Natural killer cell (primary cell): ENCODE results near the gene QRICH1. TPM values are rescaled to one million over a fixed set of nuclear protein-coding genes. Genes with fewer than 3 reads are reported as not detected.

Experiments used
- ATAC-seq, 3 donors: fragments of 150-1000 bp in 2 of 3; fragments of 200-7000 bp in 1 of 3; cut with Tn5 transposase; 1 replicate in 1 of 3; 2 replicates in 2 of 3; pipeline ENCODE4 v1.10.0; 2021; ENCODE audit warnings: mild to moderate bottlenecking in 2 of 3, moderate library complexity in 2 of 3
- DNase-seq, 2 donors: peaks; one replicate each; pipeline versions ENCODE4 v3.0.0 to v3.0.0-alpha.2; 2013 to 2021; ENCODE audit warnings: mixed read lengths in 1 of 2
- H3K27ac ChIP-seq: one replicate; pipeline ENCODE4 v1.5.1; 2013; ENCODE audit warnings: mild to moderate bottlenecking, low read length
- H3K27me3 ChIP-seq: one replicate; pipeline ENCODE4 v1.6.1; 2013; ENCODE audit warnings: low read length; ENCODE audit not compliant: control insufficient read depth, insufficient read depth
- H3K36me3 ChIP-seq: one replicate; pipeline ENCODE4 v1.6.1; 2013; ENCODE audit warnings: low read length; ENCODE audit not compliant: control insufficient read depth, insufficient read depth
- H3K4me1 ChIP-seq: one replicate; pipeline ENCODE4 v1.6.1; 2013; ENCODE audit warnings: low read length; ENCODE audit not compliant: control insufficient read depth, insufficient read depth
- H3K4me3 ChIP-seq: one replicate; pipeline ENCODE4 v1.5.1; 2013; ENCODE audit warnings: low read length
- H3K9me3 ChIP-seq: one replicate; pipeline ENCODE4 v1.6.1; 2013; ENCODE audit warnings: low read length; ENCODE audit not compliant: control insufficient read depth, insufficient read depth
- H3K27ac Mint-ChIP-seq, 2 donors: one replicate each; pipeline ENCODE4 v1.8.0; 2022; ENCODE audit warnings: mild to moderate bottlenecking in 2 of 2, mixed read lengths in 2 of 2, moderate library complexity in 1 of 2
- H3K27me3 Mint-ChIP-seq, 2 donors: one replicate each; pipeline ENCODE4 v1.8.0; 2022; ENCODE audit warnings: low read depth in 2 of 2, mixed read lengths in 2 of 2
- H3K36me3 Mint-ChIP-seq: one replicate; pipeline ENCODE4 v1.8.0; 2022; ENCODE audit warnings: mixed read lengths
- H3K4me1 Mint-ChIP-seq, 2 donors: one replicate each; pipeline ENCODE4 v1.8.0; 2022; ENCODE audit warnings: mixed read lengths in 2 of 2
- H3K4me3 Mint-ChIP-seq: one replicate; pipeline ENCODE4 v1.8.0; 2022; ENCODE audit warnings: mild to moderate bottlenecking, moderate library complexity, mixed read lengths
- H3K9me3 Mint-ChIP-seq, 2 donors: one replicate each; pipeline ENCODE4 v1.8.0; 2022; ENCODE audit warnings: mixed read lengths in 2 of 2
- WGBS: methylation state at CpG from one replicate; pipeline ENCODE4 v1.1.7; 2013; ENCODE audit warnings: missing lambda C conversion rate; ENCODE audit not compliant: insufficient coverage; 5-methylcytosine and 5-hydroxymethylcytosine counted together
- intact Hi-C: fragments of 100-400 bp; cut with micrococcal nuclease; formaldehyde crosslinking; loops from one replicate; pipeline ENCODE4 v1.14.2; 2022
- total RNA-seq, 4 donors: library from RNA; stranded (reverse); fragments of 120-200 nt in 1 of 4; gene quantifications; one replicate each; pipeline versions ENCODE4 v1.2.3 to v1.2.4, GENCODE V29; 2013 to 2022
- TF ChIP-seq, protein P1 (sequence below): fragments of 200-600 bp; IDR thresholded peaks from one replicate; pipeline ENCODE4 v1.8.0; 2022; ENCODE audit warnings: antibody characterized with exemption

QRICH1 gene
- total RNA-seq, 3 donors from 2014 or later (not counting 1 experiment from before 2014, with no cell fraction given): 220 to 230 (median 227) TPM

- ATAC-seq (peak; percentile 98 to 99 (median 99)), DNase-seq (peak; percentile 87 to 93)
- WGBS: 3% methylated on average over 50 of the region's 50 CpGs
- peak within 1 kb of the TSS; percentile 92 for H3K4me3 ChIP-seq
- peak within 1 kb of the TSS; percentile 95 to 99 for H3K27ac Mint-ChIP-seq
- H3K4me1 ChIP-seq: peaks cover 19% of the 10 kb centered on the region
- H3K36me3 Mint-ChIP-seq: no peaks in the 10 kb centered on the region
- no peaks in the 10 kb centered on the region for H3K9me3 Mint-ChIP-seq
- peaks cover 36% of the 10 kb centered on the region for H3K36me3 ChIP-seq
- TF ChIP-seq, protein P1, sequence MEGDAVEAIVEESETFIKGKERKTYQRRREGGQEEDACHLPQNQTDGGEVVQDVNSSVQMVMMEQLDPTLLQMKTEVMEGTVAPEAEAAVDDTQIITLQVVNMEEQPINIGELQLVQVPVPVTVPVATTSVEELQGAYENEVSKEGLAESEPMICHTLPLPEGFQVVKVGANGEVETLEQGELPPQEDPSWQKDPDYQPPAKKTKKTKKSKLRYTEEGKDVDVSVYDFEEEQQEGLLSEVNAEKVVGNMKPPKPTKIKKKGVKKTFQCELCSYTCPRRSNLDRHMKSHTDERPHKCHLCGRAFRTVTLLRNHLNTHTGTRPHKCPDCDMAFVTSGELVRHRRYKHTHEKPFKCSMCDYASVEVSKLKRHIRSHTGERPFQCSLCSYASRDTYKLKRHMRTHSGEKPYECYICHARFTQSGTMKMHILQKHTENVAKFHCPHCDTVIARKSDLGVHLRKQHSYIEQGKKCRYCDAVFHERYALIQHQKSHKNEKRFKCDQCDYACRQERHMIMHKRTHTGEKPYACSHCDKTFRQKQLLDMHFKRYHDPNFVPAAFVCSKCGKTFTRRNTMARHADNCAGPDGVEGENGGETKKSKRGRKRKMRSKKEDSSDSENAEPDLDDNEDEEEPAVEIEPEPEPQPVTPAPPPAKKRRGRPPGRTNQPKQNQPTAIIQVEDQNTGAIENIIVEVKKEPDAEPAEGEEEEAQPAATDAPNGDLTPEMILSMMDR: no peak
- peak within 1 kb of the TSS; percentile 99 for H3K4me3 Mint-ChIP-seq
- no peaks in the 10 kb centered on the region for H3K27me3 Mint-ChIP-seq
- H3K9me3 ChIP-seq: no peaks in the 10 kb centered on the region
- H3K27me3 ChIP-seq: no peaks in the 10 kb centered on the region
- intact Hi-C loops: loop anchor here (1.0 kb wide), 2 partner anchors 10 to 16 kb away; partner anchors contain the start of genes QRICH1 and USP19
- H3K27ac ChIP-seq: peak within 1 kb of the TSS; percentile 73
- peaks cover 30 to 35% of the 10 kb centered on the region in 2 donors for H3K4me1 Mint-ChIP-seq
Measured at GRCh38 chr3:49104427-49105291, 10.8 kb upstream of the QRICH1 start, which contains the start of gene QARS1. Gene QARS1 (minus strand): TSS chr3:49104757. CDS start chr3:49104733, 24 bp downstream.

DNA sequence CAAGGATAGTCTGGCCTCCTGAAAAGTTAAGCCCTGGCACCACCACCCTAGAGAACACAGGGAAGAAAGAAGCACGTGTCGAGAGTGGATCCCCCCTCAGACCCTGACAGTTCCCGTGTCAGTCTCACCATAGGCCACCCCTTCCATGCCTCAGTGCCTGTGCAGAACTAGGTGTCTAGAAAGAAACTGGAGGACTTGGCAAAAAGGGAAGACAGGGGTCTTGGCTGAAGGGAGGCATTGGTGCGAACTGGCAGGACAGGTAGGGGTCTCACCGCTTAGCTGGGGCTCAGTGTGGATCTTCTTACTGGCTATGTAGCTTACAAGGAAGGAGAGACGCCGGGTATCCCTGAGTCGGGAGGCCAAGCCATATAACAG lies 10.2 kb upstream of the QRICH1 start:
- ATAC-seq: no peak
- TF ChIP-seq, protein P1: no peak
- peak overlapping the region; percentile 92 for H3K4me3 ChIP-seq

DNA sequence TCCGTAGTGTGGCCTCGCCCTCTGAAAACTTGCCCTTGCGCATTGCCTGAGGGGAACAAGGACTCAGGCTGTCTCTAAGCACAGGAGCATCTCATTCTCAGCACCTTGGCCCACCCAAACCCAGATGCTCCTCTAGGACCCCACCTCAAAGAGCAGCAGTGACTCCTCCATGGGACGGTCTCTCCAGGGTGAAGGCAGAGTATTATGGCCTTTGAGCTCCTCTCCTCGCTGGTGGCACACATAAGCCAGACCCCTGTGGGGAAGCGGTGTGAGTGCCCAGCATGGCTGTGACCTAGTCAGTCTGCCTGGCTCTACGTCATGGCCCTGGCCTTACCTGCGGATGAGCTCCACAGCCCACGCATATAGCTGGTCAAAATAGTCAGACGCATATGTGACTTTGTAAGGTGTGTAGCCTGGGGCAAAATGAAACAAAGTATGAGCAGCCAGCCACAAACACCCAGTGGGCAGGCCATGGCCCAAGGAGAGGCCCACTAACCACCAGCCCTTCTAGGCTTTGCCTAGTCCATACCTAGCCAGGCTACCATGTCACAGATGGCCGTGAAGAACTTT lies 6.3 kb upstream of the QRICH1 start:
- H3K27me3 ChIP-seq: no peaks in the 10 kb centered on the region
- no peak overlapping the region for H3K4me3 Mint-ChIP-seq
- no peaks in the 10 kb centered on the region for H3K9me3 ChIP-seq
- peaks cover 49% of the 10 kb centered on the region for H3K36me3 ChIP-seq
- peaks cover 23 to 26% of the 10 kb centered on the region in 2 donors for H3K4me1 Mint-ChIP-seq
- H3K27ac ChIP-seq: no peak overlapping the region
- H3K4me3 ChIP-seq: no peak overlapping the region
- intact Hi-C loops: no loop called here
- ATAC-seq (no peak), DNase-seq (no peak)
- peaks cover 18% of the 10 kb centered on the region for H3K4me1 ChIP-seq
- WGBS: 99% methylated on average over 11 of the region's 11 CpGs
- no peaks in the 10 kb centered on the region for H3K36me3 Mint-ChIP-seq
- no peak overlapping the region for H3K27ac Mint-ChIP-seq
- TF ChIP-seq, protein P1: no peak
- H3K27me3 Mint-ChIP-seq: no peaks in the 10 kb centered on the region
- H3K9me3 Mint-ChIP-seq: no peaks in the 10 kb centered on the region

More for the DNA sequence above, 10.2 kb upstream of the QRICH1 start:
- peaks cover 30 to 35% of the 10 kb centered on the region in 2 donors for H3K4me1 Mint-ChIP-seq
- no peaks in the 10 kb centered on the region for H3K27me3 Mint-ChIP-seq
- peak overlapping the region; percentile 95 to 99 for H3K27ac Mint-ChIP-seq
- H3K36me3 ChIP-seq: peaks cover 36% of the 10 kb centered on the region
- no peaks in the 10 kb centered on the region for H3K9me3 Mint-ChIP-seq
- H3K36me3 Mint-ChIP-seq: no peaks in the 10 kb centered on the region
- under 1% methylated on average over 7 of the region's 8 CpGs for WGBS
- DNase-seq: no peak
- H3K4me1 ChIP-seq: peaks cover 19% of the 10 kb centered on the region
- intact Hi-C loops: loop anchor here (1.0 kb wide), 2 partner anchors 10 to 16 kb away; partner anchors contain the start of genes QRICH1 and USP19
- H3K9me3 ChIP-seq: no peaks in the 10 kb centered on the region
- peak overlapping the region; percentile 99 for H3K4me3 Mint-ChIP-seq
- H3K27me3 ChIP-seq: no peaks in the 10 kb centered on the region
- H3K27ac ChIP-seq: peak overlapping the region; percentile 73
